ENCODE results near the gene MAD1L1. TPM values are rescaled to one million over a fixed set of nuclear protein-coding genes. Genes with fewer than 3 reads are reported as not detected.

The MAD1L1 gene
- total RNA-seq, 2 experiments from 2014 or later: 58.3 to 65.3 TPM

DNA sequence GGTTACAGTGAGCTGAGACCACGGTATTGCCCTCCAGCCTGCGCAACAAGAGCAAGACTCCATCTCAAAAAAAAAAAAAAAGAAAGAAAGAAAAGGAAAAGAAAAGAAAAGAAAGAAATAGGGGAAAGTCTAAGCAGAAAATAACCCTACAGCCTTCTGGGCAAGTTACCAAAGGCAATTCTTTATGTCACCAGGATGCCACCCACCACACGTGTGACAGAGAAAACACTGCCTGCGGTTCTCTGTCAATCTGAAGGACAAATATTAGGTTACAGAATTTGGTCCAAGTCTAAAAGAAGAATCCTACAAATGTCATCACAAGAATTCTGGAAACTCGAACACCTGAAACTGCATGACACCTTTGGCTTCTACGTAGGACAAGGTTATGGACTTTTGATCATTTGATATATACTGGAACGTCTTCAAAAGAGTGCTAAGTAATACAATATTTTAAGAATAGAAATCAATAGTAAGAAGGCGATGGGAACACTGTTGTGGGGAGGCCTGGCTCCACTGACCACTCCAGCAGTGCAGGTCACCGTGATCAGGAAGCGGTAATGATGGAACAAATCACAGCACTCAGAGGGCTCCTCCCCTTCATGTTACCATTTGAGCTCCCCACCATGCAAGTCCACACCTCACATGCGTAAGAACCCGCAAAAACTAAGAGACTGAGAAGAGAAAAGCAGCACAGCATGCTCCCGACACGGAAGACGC lies 75.8 kb downstream of the MAD1L1 start:
- ChIA-PET CTCF (ENCODE audit: unreplicated experiment) (interaction anchor here (0.7 to 1.0 kb wide), 2 partner anchors 10 to 15 kb away, joined by 3 read pairs; no protein-coding TSS in a partner anchor), POLR2A (interaction anchor here (0.9 to 1.5 kb wide), 2 partner anchors 10 to 43 kb away, joined by 3 to 4 read pairs; no protein-coding TSS in a partner anchor)
- no peaks in the 10 kb centered on the region for H3K79me2 ChIP-seq (ENCODE audit: insufficient read depth, low read depth, low read length)
- no peaks in the 10 kb centered on the region for H3K9me2 ChIP-seq (ENCODE audit: insufficient read depth, low read length)
- intact Hi-C loops (cut with micrococcal nuclease; ENCODE audit: unreplicated experiment): no loop called here
- peaks cover 18% of the 10 kb centered on the region for H3K4me1 ChIP-seq (ENCODE audit: insufficient read depth, low read length, poor library complexity, severe bottlenecking)
- H3K27ac ChIP-seq (ENCODE audit: low read depth, low read length, poor library complexity, severe bottlenecking): no peak overlapping the region
- no peak overlapping the region for H2AFZ ChIP-seq (ENCODE audit: low read length)
- no peak overlapping the region for H3K4me3 ChIP-seq (ENCODE audit: low read depth, low read length, poor library complexity, severe bottlenecking)
- no peaks in the 10 kb centered on the region for H4K20me1 ChIP-seq (ENCODE audit: insufficient read depth, low read length)
- H3K4me2 ChIP-seq (ENCODE audit: low read length): no peak overlapping the region
- BruUV-seq (replicated peaks): no TSS peak
- H3K36me3 ChIP-seq (ENCODE audit: insufficient read depth, low read length): peaks cover 3% of the 10 kb centered on the region; the same call in 1 of the 2 replicates
- DNase-seq (ENCODE audit: low spot score): no peak
- no peak for TF ChIP-seq EZH2phosphoT487 (IDR thresholded peaks at IDR 0.05; ENCODE audit: borderline replicate concordance, low read depth, low read length)
- TF ChIP-seq, protein P1, sequence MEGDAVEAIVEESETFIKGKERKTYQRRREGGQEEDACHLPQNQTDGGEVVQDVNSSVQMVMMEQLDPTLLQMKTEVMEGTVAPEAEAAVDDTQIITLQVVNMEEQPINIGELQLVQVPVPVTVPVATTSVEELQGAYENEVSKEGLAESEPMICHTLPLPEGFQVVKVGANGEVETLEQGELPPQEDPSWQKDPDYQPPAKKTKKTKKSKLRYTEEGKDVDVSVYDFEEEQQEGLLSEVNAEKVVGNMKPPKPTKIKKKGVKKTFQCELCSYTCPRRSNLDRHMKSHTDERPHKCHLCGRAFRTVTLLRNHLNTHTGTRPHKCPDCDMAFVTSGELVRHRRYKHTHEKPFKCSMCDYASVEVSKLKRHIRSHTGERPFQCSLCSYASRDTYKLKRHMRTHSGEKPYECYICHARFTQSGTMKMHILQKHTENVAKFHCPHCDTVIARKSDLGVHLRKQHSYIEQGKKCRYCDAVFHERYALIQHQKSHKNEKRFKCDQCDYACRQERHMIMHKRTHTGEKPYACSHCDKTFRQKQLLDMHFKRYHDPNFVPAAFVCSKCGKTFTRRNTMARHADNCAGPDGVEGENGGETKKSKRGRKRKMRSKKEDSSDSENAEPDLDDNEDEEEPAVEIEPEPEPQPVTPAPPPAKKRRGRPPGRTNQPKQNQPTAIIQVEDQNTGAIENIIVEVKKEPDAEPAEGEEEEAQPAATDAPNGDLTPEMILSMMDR (conservative IDR thresholded peaks at IDR 0.05; ENCODE audit: low read length): no peak
- no peaks in the 10 kb centered on the region for H3K9me3 ChIP-seq (ENCODE audit: low read length)

DNA sequence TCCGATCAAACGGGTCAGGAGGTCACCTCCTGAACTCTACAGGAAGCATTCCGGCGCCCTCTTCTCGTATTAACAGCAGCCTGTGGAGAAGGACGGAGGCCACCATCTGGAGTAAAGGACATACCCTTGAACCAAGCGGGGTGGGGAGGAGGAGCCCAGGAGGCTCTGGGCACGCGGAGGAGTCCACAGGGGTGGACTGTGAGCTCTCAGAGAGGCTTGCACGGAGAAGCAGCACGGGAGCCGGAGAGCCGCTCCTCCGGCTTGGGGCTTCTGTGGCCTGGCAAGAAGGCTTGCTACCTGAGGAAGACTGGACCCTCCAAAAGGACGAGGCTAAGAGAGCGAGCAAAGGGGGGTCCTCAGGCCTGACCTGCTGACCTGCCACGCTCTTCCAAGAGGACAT lies 77.9 kb downstream of the MAD1L1 start:
- peaks cover 3% of the 10 kb centered on the region; the same call in 1 of the 2 replicates for H3K36me3 ChIP-seq (ENCODE audit: insufficient read depth, low read length)
- no TSS peak for BruUV-seq (replicated peaks)
- H3K4me2 ChIP-seq (ENCODE audit: low read length): no peak overlapping the region
- TF ChIP-seq, protein P1 (conservative IDR thresholded peaks at IDR 0.05; ENCODE audit: low read length): no peak
- no peaks in the 10 kb centered on the region for H3K79me2 ChIP-seq (ENCODE audit: insufficient read depth, low read depth, low read length)
- no peaks in the 10 kb centered on the region for H3K9me2 ChIP-seq (ENCODE audit: insufficient read depth, low read length)
- CTCF ChIA-PET (ENCODE audit: unreplicated experiment): no interaction called here
- no peaks in the 10 kb centered on the region for H4K20me1 ChIP-seq (ENCODE audit: insufficient read depth, low read length)
- H2AFZ ChIP-seq (ENCODE audit: low read length): no peak overlapping the region
- no peak overlapping the region for H3K27ac ChIP-seq (ENCODE audit: low read depth, low read length, poor library complexity, severe bottlenecking)
- POLR2A ChIA-PET: no interaction called here
- H3K9me3 ChIP-seq (ENCODE audit: low read length): no peaks in the 10 kb centered on the region
- intact Hi-C loops (cut with micrococcal nuclease; ENCODE audit: unreplicated experiment): no loop called here
- H3K4me3 ChIP-seq (ENCODE audit: low read depth, low read length, poor library complexity, severe bottlenecking): no peak overlapping the region
- H3K4me1 ChIP-seq (ENCODE audit: insufficient read depth, low read length, poor library complexity, severe bottlenecking): peaks cover 18% of the 10 kb centered on the region
- DNase-seq (ENCODE audit: low spot score): no peak

DNA sequence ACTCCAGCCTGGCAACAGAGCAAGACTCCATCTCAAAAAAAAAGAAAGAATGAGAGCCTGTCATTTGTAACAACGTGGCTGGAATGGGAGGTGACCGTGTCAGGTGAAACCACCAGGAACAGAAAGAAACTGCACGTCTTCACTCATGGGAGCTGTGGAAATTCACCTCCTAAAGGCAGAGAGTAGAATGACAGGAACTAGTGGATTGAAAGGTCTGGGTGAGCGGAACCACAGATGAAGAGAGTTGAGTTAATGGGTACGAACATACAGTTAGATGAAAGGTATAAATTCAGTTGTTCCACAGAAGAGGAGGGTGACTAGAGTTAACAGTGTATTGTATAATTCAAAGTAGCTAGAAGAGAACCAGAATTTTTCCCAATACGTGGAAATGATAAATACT lies 78.6 kb downstream of the MAD1L1 start:
- no peak overlapping the region for H2AFZ ChIP-seq (ENCODE audit: low read length)
- POLR2A ChIA-PET: interaction anchor here (0.7 kb wide), 1 partner anchor 598 kb away, joined by 3 read pairs; no protein-coding TSS in a partner anchor
- H3K9me3 ChIP-seq (ENCODE audit: low read length): no peaks in the 10 kb centered on the region
- TF ChIP-seq, protein P1 (conservative IDR thresholded peaks at IDR 0.05; ENCODE audit: low read length): no peak
- no peak for TF ChIP-seq EZH2phosphoT487 (IDR thresholded peaks at IDR 0.05; ENCODE audit: borderline replicate concordance, low read depth, low read length)
- intact Hi-C loops (cut with micrococcal nuclease; ENCODE audit: unreplicated experiment): no loop called here
- no peak overlapping the region for H3K4me3 ChIP-seq (ENCODE audit: low read depth, low read length, poor library complexity, severe bottlenecking)
- no TSS peak for BruUV-seq (replicated peaks)
- no peak overlapping the region for H3K27ac ChIP-seq (ENCODE audit: low read depth, low read length, poor library complexity, severe bottlenecking)
- H3K4me1 ChIP-seq (ENCODE audit: insufficient read depth, low read length, poor library complexity, severe bottlenecking): peaks cover 15% of the 10 kb centered on the region
- H3K9me2 ChIP-seq (ENCODE audit: insufficient read depth, low read length): no peaks in the 10 kb centered on the region
- H3K79me2 ChIP-seq (ENCODE audit: insufficient read depth, low read depth, low read length): no peaks in the 10 kb centered on the region
- H3K4me2 ChIP-seq (ENCODE audit: low read length): no peak overlapping the region
- CTCF ChIA-PET (ENCODE audit: unreplicated experiment): no interaction called here
- no peaks in the 10 kb centered on the region for H4K20me1 ChIP-seq (ENCODE audit: insufficient read depth, low read length)
- DNase-seq (ENCODE audit: low spot score): no peak
- H3K36me3 ChIP-seq (ENCODE audit: insufficient read depth, low read length): peaks cover 3% of the 10 kb centered on the region; the same call in 1 of the 2 replicates

Measured in OCI-LY7 (cell line).